LNCaP clone FGC (cell line): Measurements from ENCODE around the gene LIN54.

Source experiments
- DNase-seq: peaks from one replicate; pipeline ENCODE4 v3.0.0-alpha.2; 2011; ENCODE audit warnings: low read depth
- H3K4me3 ChIP-seq: 2 replicates; pipeline ENCODE4 v1.5.1; 2011; ENCODE audit warnings: mild to moderate bottlenecking, low read depth, low read length, control low read depth
- CTCF ChIP-seq: IDR thresholded peaks from 2 replicates; pipeline ENCODE4 v1.5.1; 2012; ENCODE audit warnings: mild to moderate bottlenecking; ENCODE audit not compliant: control insufficient read depth, insufficient read depth; ENCODE audit errors: extremely low read depth

The LIN54 gene

GRCh38 chr4:82891707-82892466 is 118.7 kb downstream of the LIN54 start:
- TF ChIP-seq CTCF = no peak
- no peak for DNase-seq
- H3K4me3 ChIP-seq = peak overlapping the region; percentile 94

GRCh38 chr4:82890901-82891706 is 119.5 kb downstream of the LIN54 start, which contains the start of gene SEC31A:
Gene SEC31A (minus strand): TSS chr4:82891153. CDS start chr4:82881936, 9,217 bp downstream.
- peak; percentile 79 for DNase-seq
- H3K4me3 ChIP-seq = peak within 1 kb of the TSS; percentile 94
- peak; percentile 1; the same call in 1 of the 2 replicates for TF ChIP-seq CTCF

GRCh38 chr4:82890528-82890900 is 120.1 kb downstream of the LIN54 start:
- DNase-seq = no peak
- H3K4me3 ChIP-seq = peak overlapping the region; percentile 94
- TF ChIP-seq CTCF = no peak

DNA sequence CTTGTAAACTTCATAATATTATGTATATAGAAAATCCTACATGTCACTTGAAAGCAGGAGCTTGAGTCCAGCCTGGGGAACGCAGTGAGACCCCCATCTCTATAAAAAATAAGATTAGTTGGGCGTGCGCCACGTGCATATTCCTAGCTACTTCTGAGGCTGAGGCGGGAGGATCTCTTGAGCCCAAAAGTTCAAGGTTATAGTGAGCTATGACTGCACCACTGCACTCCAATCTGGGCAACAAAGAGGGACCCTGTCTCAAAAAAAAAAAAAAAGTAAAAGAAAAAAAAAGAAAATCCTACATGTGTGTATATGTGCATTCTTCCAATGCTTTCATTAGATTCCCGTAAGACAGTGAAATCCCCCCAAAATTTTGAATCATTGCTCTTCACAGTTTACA is 121.3 kb downstream of the LIN54 start:
- peak overlapping the region; percentile 94 for H3K4me3 ChIP-seq
- DNase-seq = no peak
- TF ChIP-seq CTCF = no peak

DNA sequence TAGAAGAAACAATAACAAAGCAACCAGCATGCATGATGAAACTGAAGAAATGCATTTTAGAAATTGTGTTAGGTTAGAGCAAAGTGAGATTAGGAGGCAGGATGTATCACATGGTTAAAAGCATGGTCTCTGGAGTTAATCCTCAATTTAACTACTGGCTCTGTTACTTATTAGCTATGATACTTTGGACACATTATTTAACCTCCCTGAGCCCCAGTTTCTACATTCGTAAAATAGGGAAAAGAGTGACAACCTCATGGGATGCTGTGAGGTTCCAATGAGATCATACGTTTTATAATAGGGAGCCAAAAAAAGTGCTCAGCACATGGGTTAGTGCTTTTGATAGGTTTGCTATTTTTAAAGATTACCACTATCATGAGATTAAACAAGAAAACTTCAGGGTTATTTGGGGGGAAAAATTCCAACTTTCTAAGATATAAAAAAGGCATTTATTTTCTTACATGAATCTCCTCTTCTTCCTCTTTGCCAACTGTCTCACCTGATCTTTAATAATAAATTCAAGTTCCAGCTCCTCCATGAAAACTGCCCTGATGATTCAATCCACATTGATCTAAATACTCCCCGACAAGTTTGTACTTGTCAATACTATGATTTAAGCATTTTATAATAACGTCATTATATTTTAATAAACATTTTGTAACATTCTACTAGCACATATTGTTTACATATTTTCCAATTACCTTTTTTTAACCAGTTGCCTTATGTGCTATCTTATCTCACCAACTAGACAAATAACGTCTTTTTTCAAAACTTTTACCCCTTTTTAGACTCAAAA is 124.3 kb downstream of the LIN54 start:
- H3K4me3 ChIP-seq = no peak overlapping the region
- TF ChIP-seq CTCF = no peak

GRCh38 chr4:82885410-82885809 is 125.2 kb downstream of the LIN54 start:
- DNase-seq = no peak
- no peak overlapping the region for H3K4me3 ChIP-seq
- TF ChIP-seq CTCF = no peak

More for the DNA sequence above, 124.3 kb downstream of the LIN54 start:
- DNase-seq = no peak
